ENCODE measurements around the gene CELF6.

CELF6 gene

GRCh38 chr15:72339777-72340177 is 19.8 kb upstream of the CELF6 start:
- ATAC-seq, result peak; percentile 93

More at GRCh38 chr15:72339777-72340177, 19.8 kb upstream of the CELF6 start:
- TF ChIP-seq ISL1 (CRISPR knock-in tag; IDR thresholded peaks at IDR 0.05) (peak; percentile 59), RARB (CRISPR knock-in tag; IDR thresholded peaks at IDR 0.05) (no peak), ZNF70 (CRISPR knock-in tag; IDR thresholded peaks at IDR 0.05) (no peak), GLIS3 (CRISPR knock-in tag; IDR thresholded peaks at IDR 0.05) (no peak), PPARA (CRISPR knock-in tag; IDR thresholded peaks at IDR 0.05; ENCODE audit: borderline replicate concordance) (no peak), BACH2 (CRISPR knock-in tag; IDR thresholded peaks at IDR 0.05; ENCODE audit: borderline replicate concordance) (no peak), PATZ1 (CRISPR knock-in tag; IDR thresholded peaks at IDR 0.05; ENCODE audit: borderline replicate concordance) (no peak), OSR1 (CRISPR knock-in tag; IDR thresholded peaks at IDR 0.05) (no peak), POU6F1 (CRISPR knock-in tag; IDR thresholded peaks at IDR 0.05; ENCODE audit: borderline replicate concordance, low read depth) (no peak), SNAI2 (CRISPR knock-in tag; IDR thresholded peaks at IDR 0.05) (no peak), ZFP30 (CRISPR knock-in tag; IDR thresholded peaks at IDR 0.05) (no peak), CSDC2 (CRISPR knock-in tag; IDR thresholded peaks at IDR 0.05) (no peak), ARNTL (CRISPR knock-in tag; IDR thresholded peaks at IDR 0.05; ENCODE audit: borderline replicate concordance, low read depth) (no peak), ZC3H10 (CRISPR knock-in tag; IDR thresholded peaks at IDR 0.05) (no peak), ZNF8 (CRISPR knock-in tag; IDR thresholded peaks at IDR 0.05) (no peak), ZFP3 (CRISPR knock-in tag; IDR thresholded peaks at IDR 0.05) (no peak), ESRRG (CRISPR knock-in tag; IDR thresholded peaks at IDR 0.05) (no peak), TSHZ2 (CRISPR knock-in tag; IDR thresholded peaks at IDR 0.05) (peak; percentile 52; the same call in 1 of the 2 replicates), TCF4 (CRISPR knock-in tag; IDR thresholded peaks at IDR 0.05; ENCODE audit: borderline replicate concordance) (peak; percentile 51; the same call in 1 of the 2 replicates), TOX (CRISPR knock-in tag; IDR thresholded peaks at IDR 0.05; ENCODE audit: borderline replicate concordance) (no peak), ZNF565 (CRISPR knock-in tag; conservative IDR thresholded peaks at IDR 0.05; ENCODE audit: low read depth) (no peak), CSRNP3 (CRISPR knock-in tag; IDR thresholded peaks at IDR 0.05) (no peak), CREB5 (CRISPR knock-in tag; IDR thresholded peaks at IDR 0.05; ENCODE audit: low read depth) (no peak)
